Colonic mucosa (tissue), 4 donors: ENCODE results near the gene MTCL1. TPM values are rescaled to one million over a fixed set of nuclear protein-coding genes. Genes with fewer than 3 reads are reported as not detected.

Experiments
- DNase-seq: peaks from one replicate; pipeline ENCODE4 v3.0.0-alpha.2; 2020
- H3K27ac ChIP-seq: fragments of 200-600 bp; one replicate; pipeline ENCODE4 v1.8.0; 2021
- H3K27me3 ChIP-seq: fragments of 200-600 bp; one replicate; pipeline ENCODE4 v1.8.0; 2021
- H3K36me3 ChIP-seq: fragments of 200-600 bp; one replicate; pipeline ENCODE4 v1.8.0; 2021
- H3K4me1 ChIP-seq: fragments of 200-600 bp; one replicate; pipeline ENCODE4 v1.8.0; 2021; ENCODE audit warnings: mild to moderate bottlenecking
- H3K4me3 ChIP-seq: fragments of 200-600 bp; one replicate; pipeline ENCODE4 v1.8.0; 2021
- H3K9ac ChIP-seq, 2 donors: one replicate each; pipeline ENCODE4 v1.7.0; 2013; ENCODE audit warnings: control low read depth in 2 of 2, low read depth in 2 of 2, low read length in 2 of 2
- H3K9me3 ChIP-seq: fragments of 200-600 bp; one replicate; pipeline ENCODE4 v1.8.0; 2021
- intact Hi-C: fragments of 100-400 bp; cut with DNase I; formaldehyde crosslinking; loops from one replicate; pipeline ENCODE4 v1.14.1; 2022
- total RNA-seq, 2 donors: library from RNA; stranded (reverse); fragmentation: NEBNext Ultra II Directional in 1 of 2; extraction: Animal tissue kit (Norgen Biotek cat#: 25700) in 1 of 2; gene quantifications; one replicate each; pipeline ENCODE4 v1.2.1, GENCODE V29; 2021
- TF ChIP-seq, protein P1 (sequence below): fragments of 200-600 bp; IDR thresholded peaks from one replicate; pipeline ENCODE4 v1.8.0; 2022; ENCODE audit warnings: antibody characterized with exemption, mild to moderate bottlenecking
- donor health status: healthy.
- donor health status: DM: no; HTN: no; CAD: no.
- donor health status: DM: no; HTN: no; CAD: no.

MTCL1 gene
- total RNA-seq, 2 donors from 2014 or later: 2.3 to 20.8 TPM

DNA sequence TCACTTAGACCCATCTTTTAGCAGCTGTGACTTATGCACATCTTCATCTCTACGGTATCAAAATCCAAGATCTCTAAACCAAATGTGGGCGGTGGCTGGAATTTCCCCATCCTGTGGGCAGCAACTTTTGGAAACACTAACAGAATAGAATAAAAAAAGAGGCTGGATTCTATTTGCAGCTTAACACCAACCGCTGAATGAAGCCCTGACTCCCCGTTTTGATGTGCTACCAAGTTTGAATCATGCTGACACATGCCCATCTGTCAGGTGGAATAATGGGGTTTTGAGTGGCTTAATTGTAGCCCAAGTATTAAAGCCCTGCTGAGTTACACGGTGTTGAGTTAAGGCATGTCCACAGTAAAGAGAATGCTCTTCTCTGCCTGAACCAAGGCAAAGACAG is 165.2 kb downstream of the MTCL1 start:
- TF ChIP-seq, protein P1, sequence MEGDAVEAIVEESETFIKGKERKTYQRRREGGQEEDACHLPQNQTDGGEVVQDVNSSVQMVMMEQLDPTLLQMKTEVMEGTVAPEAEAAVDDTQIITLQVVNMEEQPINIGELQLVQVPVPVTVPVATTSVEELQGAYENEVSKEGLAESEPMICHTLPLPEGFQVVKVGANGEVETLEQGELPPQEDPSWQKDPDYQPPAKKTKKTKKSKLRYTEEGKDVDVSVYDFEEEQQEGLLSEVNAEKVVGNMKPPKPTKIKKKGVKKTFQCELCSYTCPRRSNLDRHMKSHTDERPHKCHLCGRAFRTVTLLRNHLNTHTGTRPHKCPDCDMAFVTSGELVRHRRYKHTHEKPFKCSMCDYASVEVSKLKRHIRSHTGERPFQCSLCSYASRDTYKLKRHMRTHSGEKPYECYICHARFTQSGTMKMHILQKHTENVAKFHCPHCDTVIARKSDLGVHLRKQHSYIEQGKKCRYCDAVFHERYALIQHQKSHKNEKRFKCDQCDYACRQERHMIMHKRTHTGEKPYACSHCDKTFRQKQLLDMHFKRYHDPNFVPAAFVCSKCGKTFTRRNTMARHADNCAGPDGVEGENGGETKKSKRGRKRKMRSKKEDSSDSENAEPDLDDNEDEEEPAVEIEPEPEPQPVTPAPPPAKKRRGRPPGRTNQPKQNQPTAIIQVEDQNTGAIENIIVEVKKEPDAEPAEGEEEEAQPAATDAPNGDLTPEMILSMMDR: no peak

DNA sequence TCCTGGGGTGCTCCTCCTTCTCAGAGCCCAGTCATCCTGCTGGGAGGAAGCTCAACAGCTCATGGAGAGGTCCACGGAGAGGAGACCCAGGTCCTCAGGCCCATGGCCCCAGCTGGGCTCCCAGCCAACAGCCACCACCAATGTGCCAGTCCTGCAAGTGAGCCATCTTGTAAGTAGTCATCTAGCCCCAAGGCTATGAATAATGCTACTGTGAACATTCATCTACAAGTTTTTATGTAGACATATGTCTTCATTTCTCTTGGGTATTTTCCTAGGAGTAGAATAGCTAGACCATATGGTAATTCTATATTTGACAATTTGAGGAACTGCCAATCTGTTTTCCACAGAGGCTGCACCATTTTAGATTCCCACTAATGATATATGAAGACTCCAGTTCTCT is 166.1 kb downstream of the MTCL1 start:
- TF ChIP-seq, protein P1: no peak
- Histone ChIP-seq H3K36me3 (no peaks in the 10 kb centered on the region), H3K27ac (no peak overlapping the region), H3K4me3 (no peak overlapping the region), H3K9me3 (no peaks in the 10 kb centered on the region), H3K27me3 (no peaks in the 10 kb centered on the region), H3K9ac (no peak overlapping the region), H3K4me1 (no peaks in the 10 kb centered on the region)
- intact Hi-C loops: no loop called here
- no peak for DNase-seq

More for the DNA sequence above, 165.2 kb downstream of the MTCL1 start:
- H3K36me3 ChIP-seq: no peaks in the 10 kb centered on the region
- H3K27me3 ChIP-seq: no peaks in the 10 kb centered on the region
- no peak for DNase-seq
- H3K9me3 ChIP-seq: no peaks in the 10 kb centered on the region
- H3K4me3 ChIP-seq: no peak overlapping the region
- intact Hi-C loops: no loop called here
- H3K27ac ChIP-seq: no peak overlapping the region
- no peak overlapping the region for H3K9ac ChIP-seq
- H3K4me1 ChIP-seq: no peaks in the 10 kb centered on the region

DNA sequence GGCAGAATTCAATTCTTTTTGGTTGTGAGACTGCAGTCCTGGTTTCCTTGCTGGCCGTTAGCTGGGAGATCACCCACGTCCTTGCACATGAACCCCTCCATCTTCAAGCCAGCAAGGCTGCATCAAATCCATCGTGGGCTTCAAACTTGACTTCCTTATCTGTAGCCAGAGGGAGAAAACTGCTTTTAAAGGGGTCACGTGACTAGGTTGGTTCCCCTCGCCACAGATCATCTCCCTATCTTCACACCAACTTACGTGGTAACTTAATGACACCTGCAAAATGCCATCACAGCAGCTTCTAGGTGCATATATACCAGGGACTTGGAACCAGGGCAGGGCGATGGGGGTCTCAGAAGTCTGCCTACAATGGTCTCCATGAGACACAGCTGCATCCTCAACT is 169.5 kb downstream of the MTCL1 start:
- intact Hi-C loops: no loop called here
- H3K36me3 ChIP-seq: no peaks in the 10 kb centered on the region
- H3K9ac ChIP-seq: no peak overlapping the region
- H3K4me3 ChIP-seq: no peak overlapping the region
- H3K27me3 ChIP-seq: no peaks in the 10 kb centered on the region
- no peaks in the 10 kb centered on the region for H3K4me1 ChIP-seq
- no peak for DNase-seq
- H3K27ac ChIP-seq: no peak overlapping the region
- TF ChIP-seq, protein P1: no peak
- no peaks in the 10 kb centered on the region for H3K9me3 ChIP-seq

DNA sequence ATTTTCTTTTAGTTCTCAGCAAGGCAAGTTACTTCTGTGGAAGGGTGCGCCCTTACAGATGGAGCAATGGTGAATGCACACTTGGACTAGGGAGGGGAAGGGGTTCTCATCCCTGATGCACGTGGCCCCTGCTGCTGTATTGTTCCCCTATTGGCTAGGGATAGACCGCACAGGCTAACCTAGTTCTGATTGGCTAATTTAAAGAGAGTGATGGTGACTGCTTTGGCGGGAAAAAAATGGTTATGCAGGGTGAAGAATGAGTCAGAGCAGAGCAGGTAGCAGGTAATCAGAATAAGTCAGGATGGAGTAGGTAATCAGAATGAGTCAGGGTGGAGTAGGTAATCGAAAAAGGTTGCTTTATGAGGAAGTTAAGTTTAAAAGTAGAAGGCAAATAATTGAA is 171.5 kb downstream of the MTCL1 start:
- H3K9me3 ChIP-seq: no peaks in the 10 kb centered on the region
- H3K27me3 ChIP-seq: no peaks in the 10 kb centered on the region
- no peaks in the 10 kb centered on the region for H3K36me3 ChIP-seq
- TF ChIP-seq, protein P1: no peak
- no peak overlapping the region for H3K9ac ChIP-seq
- H3K4me3 ChIP-seq: no peak overlapping the region
- intact Hi-C loops: no loop called here
- H3K27ac ChIP-seq: no peak overlapping the region
- no peak for DNase-seq
- H3K4me1 ChIP-seq: no peaks in the 10 kb centered on the region

DNA sequence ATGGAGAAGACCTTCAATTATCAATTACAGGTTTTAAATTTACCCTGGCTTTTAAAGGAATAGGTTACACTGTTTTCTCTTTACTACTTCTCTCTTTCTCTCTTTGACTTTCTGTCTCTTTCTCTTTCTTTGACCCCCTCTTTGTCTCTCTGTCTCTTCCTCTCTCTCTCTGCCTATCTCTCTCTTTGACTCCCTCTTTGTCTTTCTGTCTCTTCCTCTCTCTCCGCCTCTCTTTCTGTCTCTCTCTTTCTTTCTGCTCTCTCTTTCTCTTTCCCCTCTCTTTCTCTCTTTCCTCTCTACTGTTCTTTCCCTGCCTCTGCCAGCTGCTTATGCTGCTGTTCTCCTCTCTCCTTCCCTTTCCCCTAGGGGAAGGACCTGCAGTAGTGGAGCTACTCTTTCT is 175.7 kb downstream of the MTCL1 start:
- no peak for DNase-seq
- intact Hi-C loops: no loop called here
- H3K27me3 ChIP-seq: no peaks in the 10 kb centered on the region
- H3K27ac ChIP-seq: no peak overlapping the region
- no peaks in the 10 kb centered on the region for H3K4me1 ChIP-seq
- H3K9me3 ChIP-seq: no peaks in the 10 kb centered on the region
- TF ChIP-seq, protein P1: no peak
- H3K4me3 ChIP-seq: no peak overlapping the region
- no peaks in the 10 kb centered on the region for H3K36me3 ChIP-seq
- no peak overlapping the region for H3K9ac ChIP-seq

Other genes starting within 250 kb of the MTCL1 start
- gene RAB12, start 96.1 kb upstream of the MTCL1 start, total RNA-seq: 10 to 100 TPM; 11.2 to 19.6 TPM